K562 (cell line): ENCODE measurements around the gene ADD3. TPM values are rescaled to one million over a fixed set of nuclear protein-coding genes. Genes with fewer than 3 reads are reported as not detected.

Source experiments
- BMI1 ChIP-seq: fragments of 150-350 bp; IDR thresholded peaks from 2 replicates; pipeline ENCODE4 v1.6.1; 2014; ENCODE audit warnings: low read length
- CBX2 ChIP-seq: fragments of 200-600 bp; sonication (generic); IDR thresholded peaks from one replicate; pipeline ENCODE4 v1.6.1; 2012; ENCODE audit warnings: mild to moderate bottlenecking, low read length, inconsistent platforms; ENCODE audit not compliant: insufficient read depth, poor library complexity, severe bottlenecking
- CEBPB ChIP-seq: fragments of 450-650 bp; IDR thresholded peaks from 2 replicates; pipeline ENCODE4 v1.6.1; 2016; ENCODE audit warnings: missing genetic modification characterization, missing compliant biosample characterization
- CREB1 ChIP-seq, 2 experiments: sonication (generic) in 1 of 2; formaldehyde crosslinking in 1 of 2; IDR thresholded peaks; 2 replicates each; pipeline versions ENCODE4 v1.6.1 to v1.8.0; 2012 to 2022; ENCODE audit warnings: inconsistent platforms in 1 of 2, mild to moderate bottlenecking in 1 of 2, missing genetic modification reagents in 1 of 2, moderate library complexity in 1 of 2
- CREM ChIP-seq: IDR thresholded peaks from 2 replicates; pipeline ENCODE4 v1.6.1; 2014; ENCODE audit warnings: antibody characterized with exemption, low read depth
- GABPB2 ChIP-seq: fragments of 250-450 bp; sonication (Bioruptor Pico); conservative IDR thresholded peaks from 2 replicates; pipeline ENCODE4 v1.5.1; 2021; ENCODE audit warnings: mild to moderate bottlenecking
- GATA2 ChIP-seq: sonication (generic); formaldehyde crosslinking; IDR thresholded peaks from 2 replicates; pipeline ENCODE4 v1.4.0; 2020; ENCODE audit warnings: mild to moderate bottlenecking, missing genetic modification reagents
- HDGF ChIP-seq: fragments of 450-650 bp; IDR thresholded peaks from 2 replicates; pipeline ENCODE4 v1.6.1; 2016
- MXI1 ChIP-seq: IDR thresholded peaks from 2 replicates; pipeline ENCODE4 v1.6.1; 2011; ENCODE audit warnings: low read depth, mild to moderate bottlenecking, improper control_type of control experiment, low read length
- NCOA2 ChIP-seq, 2 experiments: fragments of 450-650 bp; IDR thresholded peaks; 2 replicates each; pipeline ENCODE4 v1.6.1; 2018; ENCODE audit warnings: mild to moderate bottlenecking in 2 of 2, moderate library complexity in 1 of 2; ENCODE audit not compliant: partially characterized antibody in 2 of 2
- POU5F1 ChIP-seq: fragments of 150-350 bp; IDR thresholded peaks from 2 replicates; pipeline ENCODE4 v1.6.1; 2014; ENCODE audit warnings: borderline replicate concordance, low read length, low read depth, mild to moderate bottlenecking; ENCODE audit not compliant: partially characterized antibody
- PTRF ChIP-seq: fragments of 450-650 bp; IDR thresholded peaks from 2 replicates; pipeline ENCODE4 v1.6.1; 2016; ENCODE audit warnings: mild to moderate bottlenecking, missing genetic modification characterization, missing compliant biosample characterization
- PYGO2 ChIP-seq: fragments of 450-650 bp; IDR thresholded peaks from 2 replicates; pipeline ENCODE4 v1.6.1; 2016; ENCODE audit warnings: mild to moderate bottlenecking, missing genetic modification characterization, moderate library complexity, missing compliant biosample characterization
- STAT5A ChIP-seq: IDR thresholded peaks from 2 replicates; pipeline ENCODE4 v1.6.1; 2012; ENCODE audit warnings: low read length, inconsistent platforms, borderline replicate concordance
- TEAD4 ChIP-seq, 2 experiments: sonication (generic) in 1 of 2; formaldehyde crosslinking in 1 of 2; IDR thresholded peaks; 2 replicates each; pipeline versions ENCODE4 v1.6.1 to v1.8.0; 2012 to 2022; ENCODE audit warnings: borderline replicate concordance in 1 of 2, inconsistent platforms in 1 of 2, low read length in 1 of 2, mild to moderate bottlenecking in 1 of 2, missing genetic modification reagents in 1 of 2
- TFAM ChIP-seq: fragments of 250-450 bp; sonication (Bioruptor Pico); conservative IDR thresholded peaks from 2 replicates; pipeline ENCODE4 v1.5.0; 2021; ENCODE audit warnings: mild to moderate bottlenecking, moderate library complexity
- ZNF586 ChIP-seq: fragments of 450-650 bp; formaldehyde crosslinking; conservative IDR thresholded peaks from 2 replicates; pipeline ENCODE4 v1.4.0; 2020; ENCODE audit warnings: mild to moderate bottlenecking, moderate library complexity
- ZNF695 ChIP-seq: fragments of 450-650 bp; formaldehyde crosslinking; IDR thresholded peaks from 2 replicates; pipeline ENCODE4 v1.4.0; 2020; ENCODE audit warnings: mild to moderate bottlenecking, moderate library complexity
- ZNF75A ChIP-seq: fragments of 450-650 bp; formaldehyde crosslinking; IDR thresholded peaks from 2 replicates; pipeline ENCODE4 v1.4.0; 2020; ENCODE audit warnings: mild to moderate bottlenecking
- polyA plus RNA-seq, 8 experiments: library from polyadenylated mRNA; depleted of rRNA in 4 of 8; stranded (reverse) in 5 of 8; unstranded in 3 of 8; fragments of >200 nt; fragmentation: Nextera tagmentation in 2 of 8; fragmentation: Illumina TruSeq in 1 of 8; extraction: Ambion mirVana in 2 of 8; extraction: Trizol in 1 of 8; gene quantifications; 2 replicates each; pipeline versions ENCODE4 v1.2.1 to v1.2.3, GENCODE V29; 2011 to 2014; ENCODE audit warnings: inconsistent platforms in 1 of 8, missing spikeins in 1 of 8
- total RNA-seq, 7 experiments: library from RNA; depleted of rRNA in 6 of 7; stranded (reverse); fragments of >200 nt in 6 of 7; fragmentation: Illumina TruSeq in 2 of 7; extraction: Trizol in 2 of 7; gene quantifications; 2 replicates each; pipeline versions ENCODE4 v1.2.1 to v1.2.3, GENCODE V29; 2011 to 2021; ENCODE audit warnings: low replicate concordance in 1 of 7
- TF ChIP-seq, protein P1 (sequence below): fragments of 450-650 bp; IDR thresholded peaks from 2 replicates; pipeline ENCODE4 v1.6.1; 2018; ENCODE audit not compliant: partially characterized antibody
- TF ChIP-seq, protein P2 (sequence below): fragments of 250-450 bp; sonication (Bioruptor Pico); IDR thresholded peaks from 2 replicates; pipeline ENCODE4 v1.4.0; 2020; ENCODE audit warnings: mild to moderate bottlenecking, moderate library complexity, borderline replicate concordance

Gene ADD3
- total and polyA plus RNA-seq, 9 of the 15 experiments (the other 6 are each of a cell fraction or from before 2014, with no cell fraction given): 13.2 to 125 (median 31.7) TPM

DNA sequence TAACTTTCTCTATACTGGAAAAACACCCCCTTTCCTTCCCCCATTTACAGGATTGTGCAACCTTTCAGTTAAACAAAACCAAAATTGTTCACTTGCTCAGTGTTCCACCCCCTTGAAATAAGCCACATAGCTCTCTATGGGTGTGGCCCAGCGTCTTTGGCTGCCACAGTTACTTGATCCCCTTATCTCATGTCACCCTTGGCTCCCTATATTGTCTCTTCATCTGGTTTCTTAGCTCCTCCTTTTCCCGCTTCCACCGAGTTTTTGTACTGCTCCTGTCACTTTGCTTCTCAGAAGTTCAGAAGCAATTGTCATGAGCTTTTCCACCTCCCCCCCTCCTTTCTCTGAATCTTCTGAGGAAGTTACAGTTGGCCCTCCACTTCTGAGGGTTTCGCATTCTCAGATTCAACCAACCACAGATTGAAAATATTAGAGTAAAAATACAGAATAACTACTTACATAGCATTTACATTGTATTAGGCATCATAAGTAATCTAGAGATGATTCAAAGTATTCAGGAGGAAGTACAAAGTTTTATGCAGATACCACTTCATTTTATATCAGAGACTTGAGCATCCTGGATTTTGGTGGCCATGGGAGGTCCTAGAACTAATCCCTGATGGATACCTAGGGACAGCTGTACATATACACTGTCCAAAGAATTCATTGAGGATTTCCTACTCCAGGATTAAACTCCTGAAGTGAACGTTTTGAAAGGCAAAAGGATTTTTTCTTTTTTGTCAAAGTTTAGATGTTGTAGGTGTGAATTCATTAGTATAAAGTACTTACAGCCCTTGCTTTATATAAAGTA is 60.4 kb downstream of the ADD3 start (continued):
- TF ChIP-seq, protein P1, sequence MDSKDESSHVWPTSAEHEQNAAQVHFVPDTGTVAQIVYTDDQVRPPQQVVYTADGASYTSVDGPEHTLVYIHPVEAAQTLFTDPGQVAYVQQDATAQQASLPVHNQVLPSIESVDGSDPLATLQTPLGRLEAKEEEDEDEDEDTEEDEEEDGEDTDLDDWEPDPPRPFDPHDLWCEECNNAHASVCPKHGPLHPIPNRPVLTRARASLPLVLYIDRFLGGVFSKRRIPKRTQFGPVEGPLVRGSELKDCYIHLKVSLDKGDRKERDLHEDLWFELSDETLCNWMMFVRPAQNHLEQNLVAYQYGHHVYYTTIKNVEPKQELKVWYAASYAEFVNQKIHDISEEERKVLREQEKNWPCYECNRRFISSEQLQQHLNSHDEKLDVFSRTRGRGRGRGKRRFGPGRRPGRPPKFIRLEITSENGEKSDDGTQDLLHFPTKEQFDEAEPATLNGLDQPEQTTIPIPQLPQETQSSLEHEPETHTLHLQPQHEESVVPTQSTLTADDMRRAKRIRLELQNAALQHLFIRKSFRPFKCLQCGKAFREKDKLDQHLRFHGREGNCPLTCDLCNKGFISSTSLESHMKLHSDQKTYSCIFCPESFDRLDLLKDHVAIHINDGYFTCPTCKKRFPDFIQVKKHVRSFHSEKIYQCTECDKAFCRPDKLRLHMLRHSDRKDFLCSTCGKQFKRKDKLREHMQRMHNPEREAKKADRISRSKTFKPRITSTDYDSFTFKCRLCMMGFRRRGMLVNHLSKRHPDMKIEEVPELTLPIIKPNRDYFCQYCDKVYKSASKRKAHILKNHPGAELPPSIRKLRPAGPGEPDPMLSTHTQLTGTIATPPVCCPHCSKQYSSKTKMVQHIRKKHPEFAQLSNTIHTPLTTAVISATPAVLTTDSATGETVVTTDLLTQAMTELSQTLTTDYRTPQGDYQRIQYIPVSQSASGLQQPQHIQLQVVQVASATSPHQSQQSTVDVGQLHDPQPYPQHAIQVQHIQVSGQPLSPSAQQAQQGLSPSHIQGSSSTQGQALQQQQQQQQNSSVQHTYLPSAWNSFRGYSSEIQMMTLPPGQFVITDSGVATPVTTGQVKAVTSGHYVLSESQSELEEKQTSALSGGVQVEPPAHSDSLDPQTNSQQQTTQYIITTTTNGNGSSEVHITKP: peak; percentile 64
- TF ChIP-seq MXI1 (0 out of 2 replicates have a peak, but pooled peaks have one; percentile 22), ZNF586 (CRISPR knock-in tag) (no peak), CREM (0 out of 2 replicates have a peak, but pooled peaks have one; percentile 5), PTRF (no peak), ZNF695 (CRISPR knock-in tag) (no peak), GATA2 (peak; percentile 60; the same call in 1 of the 2 replicates), CEBPB (tag) (peak; percentile 93), CREB1 (IDR thresholded peaks at IDR 0.05) (no peak), CREB1 (CRISPR knock-in tag; IDR thresholded peaks at IDR 0.05) (no peak), NCOA2 (IDR thresholded peaks at IDR 0.05; ENCODE audit: partially characterized antibody in 2 of 2) (no peak), TEAD4 (IDR thresholded peaks at IDR 0.05; ENCODE audit: low read length) (peak; percentile 45; the same call in 1 of the 2 replicates), TEAD4 (CRISPR knock-in tag; IDR thresholded peaks at IDR 0.05; ENCODE audit: borderline replicate concordance) (no peak), STAT5A (0 out of 2 replicates have a peak, but pooled peaks have one; percentile 28), HDGF (no peak), GABPB2 (CRISPR knock-in tag) (no peak), ZNF75A (CRISPR knock-in tag) (no peak), CBX2 (no peak), TFAM (CRISPR knock-in tag) (no peak), PYGO2 (tag) (no peak), BMI1 (no peak), POU5F1 (no peak)
- TF ChIP-seq, protein P2, sequence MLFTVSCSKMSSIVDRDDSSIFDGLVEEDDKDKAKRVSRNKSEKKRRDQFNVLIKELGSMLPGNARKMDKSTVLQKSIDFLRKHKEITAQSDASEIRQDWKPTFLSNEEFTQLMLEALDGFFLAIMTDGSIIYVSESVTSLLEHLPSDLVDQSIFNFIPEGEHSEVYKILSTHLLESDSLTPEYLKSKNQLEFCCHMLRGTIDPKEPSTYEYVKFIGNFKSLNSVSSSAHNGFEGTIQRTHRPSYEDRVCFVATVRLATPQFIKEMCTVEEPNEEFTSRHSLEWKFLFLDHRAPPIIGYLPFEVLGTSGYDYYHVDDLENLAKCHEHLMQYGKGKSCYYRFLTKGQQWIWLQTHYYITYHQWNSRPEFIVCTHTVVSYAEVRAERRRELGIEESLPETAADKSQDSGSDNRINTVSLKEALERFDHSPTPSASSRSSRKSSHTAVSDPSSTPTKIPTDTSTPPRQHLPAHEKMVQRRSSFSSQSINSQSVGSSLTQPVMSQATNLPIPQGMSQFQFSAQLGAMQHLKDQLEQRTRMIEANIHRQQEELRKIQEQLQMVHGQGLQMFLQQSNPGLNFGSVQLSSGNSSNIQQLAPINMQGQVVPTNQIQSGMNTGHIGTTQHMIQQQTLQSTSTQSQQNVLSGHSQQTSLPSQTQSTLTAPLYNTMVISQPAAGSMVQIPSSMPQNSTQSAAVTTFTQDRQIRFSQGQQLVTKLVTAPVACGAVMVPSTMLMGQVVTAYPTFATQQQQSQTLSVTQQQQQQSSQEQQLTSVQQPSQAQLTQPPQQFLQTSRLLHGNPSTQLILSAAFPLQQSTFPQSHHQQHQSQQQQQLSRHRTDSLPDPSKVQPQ: no peak
